Measurements from ENCODE around the gene HS1BP3.

HS1BP3 gene

DNA sequence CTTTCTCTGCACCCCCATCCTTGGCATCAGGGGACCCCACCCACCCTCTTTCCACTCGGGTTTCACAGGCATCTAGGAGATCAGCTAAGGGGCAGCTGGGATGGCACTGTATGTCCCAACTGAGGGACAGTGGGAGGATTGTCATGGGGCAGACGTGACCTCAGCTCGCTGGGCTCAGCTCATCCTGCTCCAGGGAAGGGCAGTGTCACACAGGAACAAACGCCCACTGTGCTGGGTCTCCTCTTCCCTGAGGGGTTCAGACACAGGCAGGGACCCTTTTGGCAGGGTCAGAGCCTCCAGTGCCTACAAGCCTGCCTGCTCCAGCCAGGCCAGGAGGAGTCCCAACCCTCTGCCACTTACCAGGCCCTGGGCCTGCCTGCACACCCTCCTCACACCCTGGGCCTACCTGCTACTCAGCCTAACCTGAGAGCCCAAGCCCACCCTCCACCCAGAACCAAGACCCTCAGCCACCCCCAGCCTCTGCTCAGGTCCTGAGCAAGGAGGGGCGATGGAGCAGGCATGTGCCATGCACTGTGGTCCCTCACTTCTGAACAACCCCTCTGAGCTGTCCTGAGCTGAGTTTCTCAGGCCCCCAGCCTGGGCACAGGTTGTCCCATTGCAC lies 68.2 kb downstream of the HS1BP3 start:
- DNase-seq, result no peak

DNA sequence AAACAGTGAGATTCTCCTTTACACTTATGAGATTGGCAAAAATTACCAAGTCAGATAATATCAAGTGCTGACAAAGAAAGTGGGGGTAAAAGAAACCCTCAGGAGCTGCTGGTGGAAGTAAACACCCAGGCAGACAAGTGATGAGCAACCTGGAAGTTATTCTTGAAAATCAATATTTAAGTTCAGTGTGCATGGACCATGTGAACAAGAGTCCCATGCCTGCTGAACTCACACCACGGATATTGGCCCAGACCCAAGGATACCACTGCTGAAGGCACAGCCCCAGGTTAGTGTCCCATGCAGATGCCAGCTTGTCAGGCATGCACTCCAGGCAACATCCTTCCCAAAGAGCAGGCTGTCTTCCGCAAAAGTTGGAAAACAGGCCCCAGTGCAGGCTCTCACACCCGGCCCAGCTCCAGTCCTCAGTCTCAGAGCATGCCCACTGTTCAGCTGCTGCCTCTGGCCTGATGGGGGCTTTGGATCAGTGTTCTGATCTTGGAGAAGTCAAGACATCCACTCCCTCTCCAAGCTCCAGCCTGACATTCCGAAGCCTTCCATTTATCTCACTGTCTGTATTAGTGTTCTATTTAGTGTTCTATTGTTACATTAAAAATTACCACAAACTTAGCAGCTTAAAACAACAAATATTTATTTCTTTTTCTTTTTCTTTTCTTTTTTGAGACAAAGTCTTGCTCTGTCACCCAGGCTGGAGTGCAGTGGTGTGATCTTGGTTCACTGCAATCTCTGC lies 70.0 kb downstream of the HS1BP3 start:
- DNase-seq, result no peak

DNA sequence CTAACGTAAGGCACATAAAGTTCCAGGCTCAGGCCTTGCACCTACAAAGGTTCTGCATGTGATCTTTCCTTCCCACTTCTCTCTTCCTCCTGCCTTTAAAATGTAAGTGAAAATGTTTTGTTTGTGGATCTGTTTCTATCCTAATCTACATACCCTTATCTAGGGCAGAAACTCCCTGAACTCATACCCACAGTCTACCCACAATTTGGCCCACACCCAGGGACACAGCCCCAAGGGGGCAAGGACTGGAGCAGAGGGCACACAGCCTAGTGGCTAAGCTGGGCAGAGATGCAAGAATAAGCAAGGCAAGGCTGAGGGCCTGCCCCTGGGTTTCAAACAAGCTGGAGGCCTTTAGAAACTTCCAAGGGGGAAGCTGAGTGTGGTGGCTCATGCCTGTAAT lies 71.0 kb downstream of the HS1BP3 start:
- DNase-seq, result no peak

DNA sequence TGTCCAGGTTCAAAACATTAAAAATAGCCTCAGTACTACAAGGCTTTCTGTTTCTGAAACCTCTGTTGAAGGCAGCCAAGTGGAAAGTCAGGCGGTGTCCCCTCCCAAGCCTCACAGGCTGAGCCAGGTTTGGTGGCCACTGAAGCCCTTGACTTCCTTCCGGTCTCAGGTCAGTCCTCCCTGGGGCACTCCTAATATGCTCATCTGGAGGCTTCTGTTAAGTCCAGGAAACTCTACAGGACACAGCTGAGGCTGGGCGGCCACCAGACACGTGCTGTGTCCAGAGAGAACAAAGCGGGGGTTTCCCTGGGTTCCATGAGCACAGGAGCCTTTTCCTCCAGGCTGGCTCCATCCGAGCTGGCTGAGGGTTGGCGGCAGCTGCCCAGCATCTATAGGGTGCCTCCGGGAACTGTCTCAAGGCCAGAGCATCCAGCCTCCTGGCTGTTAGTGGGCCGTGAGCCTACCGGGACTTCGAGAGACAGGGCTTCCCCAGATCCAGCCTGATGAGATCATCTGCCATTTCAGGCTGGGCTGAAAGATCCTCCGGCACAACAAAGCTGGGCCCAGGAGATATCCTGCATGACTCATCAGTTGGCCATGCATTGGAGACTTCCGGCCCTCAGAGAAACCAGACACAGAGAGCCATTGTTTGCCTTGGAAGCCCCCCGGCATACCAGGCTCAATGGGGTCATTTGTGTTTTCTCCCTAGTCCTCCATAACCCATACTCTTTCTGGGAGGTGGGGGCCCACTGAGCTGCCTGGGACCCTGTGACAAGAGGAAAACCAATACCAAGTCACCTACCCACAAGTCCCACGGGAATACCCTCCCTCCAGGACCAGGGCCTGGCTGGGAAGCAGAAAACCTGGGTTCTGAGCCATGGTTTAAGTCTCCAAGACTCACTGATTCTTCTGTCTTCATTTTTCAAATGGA lies 71.7 kb downstream of the HS1BP3 start:
- no peak for DNase-seq

DNA sequence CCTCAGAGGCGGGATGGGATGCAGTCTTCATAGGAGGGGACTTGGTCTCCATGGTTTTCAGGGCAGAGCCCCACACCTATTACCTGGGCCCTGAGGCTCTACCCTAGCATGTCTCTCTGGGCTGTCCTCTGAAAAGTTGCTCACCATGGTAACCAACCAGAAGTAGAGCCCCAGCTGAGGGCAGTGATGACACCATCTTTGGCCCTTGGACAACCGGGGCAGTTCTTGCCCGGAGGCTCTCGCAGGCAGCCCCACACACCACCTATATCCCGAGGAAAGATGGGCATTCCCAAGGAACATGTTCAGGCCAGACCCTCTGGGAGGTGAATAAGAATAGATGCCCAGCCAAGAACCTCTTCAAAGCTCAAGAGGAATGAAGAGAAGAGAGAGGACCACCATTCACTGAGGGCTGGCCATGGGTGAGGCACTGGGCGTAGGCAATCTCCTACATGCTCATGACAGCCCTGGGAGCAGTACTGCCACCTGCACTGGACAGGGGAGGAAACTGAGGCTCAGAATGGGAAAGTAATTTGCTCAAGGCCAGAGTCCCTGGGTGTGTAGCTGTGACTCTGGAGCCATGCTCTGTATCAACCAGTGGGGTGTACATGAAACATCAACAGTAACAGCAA lies 72.5 kb downstream of the HS1BP3 start:
- no peak for DNase-seq

DNA sequence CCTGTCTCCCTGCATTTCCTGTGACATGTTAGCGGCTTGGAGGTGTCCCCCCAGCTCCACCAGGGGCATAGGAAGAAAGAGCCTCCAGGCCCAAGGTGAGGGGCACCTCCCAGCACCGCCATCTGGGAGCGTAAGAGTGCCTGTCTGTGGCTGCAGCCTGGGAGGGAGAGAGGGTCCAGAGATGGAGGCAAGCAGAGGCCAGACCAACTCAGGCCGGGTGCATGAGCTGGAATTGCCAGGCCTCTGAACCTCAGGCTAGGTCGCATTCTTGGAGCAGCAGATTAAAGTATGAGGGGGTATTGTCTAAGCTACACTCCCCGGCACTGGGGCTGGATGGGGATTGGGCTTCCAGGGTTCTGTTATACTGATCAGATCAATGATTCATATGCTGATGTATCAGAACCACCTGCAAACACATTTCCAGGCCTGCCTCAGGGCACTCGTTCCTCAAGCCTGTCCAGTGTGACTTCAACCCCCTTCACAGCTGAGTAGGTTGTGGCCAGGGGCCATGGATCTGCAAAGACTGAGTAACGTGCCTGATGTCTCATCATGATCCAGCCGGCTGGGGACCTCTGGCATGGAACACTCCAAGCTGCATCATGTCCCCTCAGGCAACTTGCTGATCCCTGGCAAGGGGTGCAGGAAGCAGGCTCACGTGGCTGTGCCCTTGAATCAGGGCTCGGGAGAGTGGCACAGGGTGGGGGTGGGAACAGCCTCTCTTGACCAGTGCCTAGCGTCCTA lies 73.2 kb downstream of the HS1BP3 start:
- no peak for DNase-seq

DNA sequence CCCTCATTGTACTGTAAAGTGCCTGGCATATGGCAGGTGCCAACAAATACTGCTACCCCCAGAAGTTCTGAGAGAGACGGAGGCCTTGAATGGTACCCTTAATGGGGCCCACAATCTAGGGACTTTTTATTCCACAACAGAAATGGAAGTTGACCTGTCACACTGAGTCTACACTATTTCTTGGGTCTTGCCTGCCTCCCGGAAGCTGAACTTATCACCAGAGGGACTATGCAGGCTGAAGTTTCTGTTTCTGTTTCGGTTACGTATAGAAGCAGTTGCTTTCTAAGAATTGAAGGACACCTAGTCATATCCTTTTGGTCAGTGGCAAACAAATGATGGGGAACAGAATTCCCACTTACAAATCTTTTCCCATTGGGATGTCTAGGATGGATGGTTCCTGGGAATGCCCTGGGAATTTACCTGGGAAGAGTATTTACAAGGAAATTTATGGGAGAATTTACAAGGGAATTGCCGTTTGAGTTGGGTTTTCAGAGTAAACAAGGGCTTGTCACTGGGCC lies 74.2 kb downstream of the HS1BP3 start:
- DNase-seq, result no peak

DNA sequence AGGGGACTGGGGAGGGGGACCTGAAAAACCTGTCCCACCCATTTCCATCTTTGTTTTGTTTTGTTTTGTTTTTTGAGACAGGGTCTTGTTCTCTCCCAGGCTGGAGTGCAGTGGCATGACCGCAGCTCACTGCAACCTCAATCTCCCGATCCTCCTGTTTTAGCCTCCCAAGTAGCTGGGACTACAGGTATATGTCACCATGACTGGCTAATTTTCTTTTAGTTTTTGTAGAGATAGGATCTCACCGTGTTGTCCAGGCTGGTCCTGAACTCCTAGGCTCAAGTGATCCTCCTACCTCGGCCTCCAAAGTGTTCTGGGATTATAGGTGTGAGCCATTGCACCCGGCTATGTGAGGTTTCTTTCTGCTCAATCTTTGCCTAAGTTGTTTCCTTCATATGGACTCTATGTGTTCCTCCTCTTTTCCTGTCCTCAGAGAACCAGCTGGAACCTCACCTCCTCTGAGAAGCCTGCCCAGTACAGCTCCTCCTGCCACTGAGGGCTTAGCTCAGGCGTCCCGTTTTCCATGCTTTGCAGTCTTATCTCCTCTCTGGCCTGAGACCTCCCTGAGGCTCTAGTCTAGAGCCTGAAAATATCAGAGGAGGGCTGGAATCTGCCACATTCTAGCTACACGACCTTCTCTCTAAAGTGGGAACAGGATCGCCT lies 74.8 kb downstream of the HS1BP3 start:
- no peak for DNase-seq

DNA sequence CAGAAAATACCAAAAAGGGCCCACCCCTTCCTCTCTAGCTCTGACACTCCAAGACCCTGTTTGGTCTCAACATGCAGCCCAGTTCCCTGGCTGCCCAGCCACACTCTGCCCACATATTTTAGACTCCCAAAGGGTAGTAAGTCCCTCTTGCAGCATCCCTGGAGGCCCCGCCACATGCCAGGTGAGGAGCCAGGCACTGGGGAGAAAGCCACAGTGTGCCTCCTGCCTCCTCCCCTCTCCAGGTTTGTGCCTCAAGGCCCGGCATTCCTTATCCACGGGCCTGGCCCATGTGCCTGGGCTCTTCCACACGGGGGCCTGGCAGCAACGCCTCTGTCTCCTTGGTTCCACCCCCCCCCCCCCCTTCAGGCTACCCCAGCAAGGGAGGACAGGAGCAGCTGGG lies 75.5 kb downstream of the HS1BP3 start:
- DNase-seq, result no peak

DNA sequence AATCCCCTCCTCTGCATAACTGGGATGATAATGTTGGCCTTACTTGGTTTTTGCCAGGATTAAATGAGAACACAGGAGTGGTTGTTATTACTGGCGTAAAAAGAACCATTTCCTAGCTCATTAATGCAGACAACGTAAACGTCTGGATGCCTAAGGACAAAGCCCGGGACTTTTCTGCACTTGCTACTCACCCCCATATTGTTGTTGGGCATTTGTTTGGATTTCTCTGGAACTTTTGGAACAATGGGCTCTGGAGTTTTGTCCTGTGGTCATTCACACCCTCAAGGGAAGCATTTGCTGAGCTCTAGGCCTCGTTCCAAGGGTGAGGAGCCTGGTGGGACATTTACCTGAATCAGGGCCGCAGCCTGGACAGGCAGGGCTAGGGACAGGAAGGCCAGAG lies 76.0 kb downstream of the HS1BP3 start:
- DNase-seq, result no peak

DNA sequence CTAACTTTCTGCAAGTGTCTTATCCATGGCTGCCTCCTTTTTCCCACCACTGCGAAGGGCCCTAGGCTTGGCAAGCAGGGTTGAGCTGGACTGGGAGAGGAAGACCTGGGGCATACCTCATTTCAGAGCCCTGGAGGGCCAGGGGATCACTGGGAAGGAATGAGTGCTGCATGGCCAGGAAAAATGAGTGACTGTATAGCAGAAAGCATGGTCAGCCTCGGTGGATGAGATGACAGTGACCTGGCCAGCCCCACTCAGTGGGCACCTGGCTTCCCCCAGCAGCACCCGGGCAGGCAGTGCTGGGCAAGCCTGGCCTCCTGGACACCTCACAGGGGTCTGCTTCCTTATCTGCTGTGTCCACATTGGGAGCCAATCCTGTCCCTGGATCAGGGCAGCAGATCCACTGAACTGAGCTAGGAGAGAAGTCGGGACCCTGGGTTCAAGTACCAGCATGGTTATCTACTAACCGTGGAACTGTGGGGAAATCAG lies 76.4 kb downstream of the HS1BP3 start:
- DNase-seq, result no peak

DNA sequence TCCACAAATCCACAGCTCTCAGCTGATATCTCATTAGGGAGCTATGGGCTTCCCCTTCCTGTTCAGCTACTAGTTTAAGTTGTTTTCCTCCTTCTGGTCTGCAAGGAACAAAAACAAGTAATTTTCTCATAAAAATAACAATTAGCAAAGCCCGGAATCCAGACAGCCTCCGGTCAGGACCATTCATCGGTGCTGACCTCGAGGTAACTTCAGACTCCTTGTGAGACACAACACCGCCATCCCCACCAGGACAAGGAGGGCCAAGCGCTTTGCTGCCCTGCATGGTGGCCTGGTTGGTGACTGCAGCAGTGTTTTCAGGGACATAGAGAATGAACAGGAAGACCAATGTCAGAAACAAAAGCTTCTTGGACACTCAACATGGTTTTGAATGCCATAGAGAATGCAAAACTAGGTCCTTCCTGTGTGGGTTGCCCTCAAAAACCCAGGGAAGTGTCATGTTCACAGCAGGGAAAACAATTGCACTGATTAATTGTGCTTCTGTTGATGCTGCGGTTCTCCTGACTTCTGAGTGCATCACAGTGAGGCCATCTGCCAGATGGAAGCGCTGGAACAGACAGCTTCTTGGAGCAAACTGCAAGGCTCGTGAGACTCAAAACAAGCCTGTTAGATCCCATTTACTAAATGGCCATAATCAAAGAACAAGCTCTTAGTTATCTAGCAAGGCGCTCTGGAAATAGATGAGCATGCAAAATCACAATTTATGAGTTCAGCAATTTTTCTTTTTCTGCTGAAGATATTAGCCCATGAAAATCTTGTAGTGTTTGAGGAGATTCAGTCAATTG lies 77.1 kb downstream of the HS1BP3 start:
- no peak for DNase-seq

DNA sequence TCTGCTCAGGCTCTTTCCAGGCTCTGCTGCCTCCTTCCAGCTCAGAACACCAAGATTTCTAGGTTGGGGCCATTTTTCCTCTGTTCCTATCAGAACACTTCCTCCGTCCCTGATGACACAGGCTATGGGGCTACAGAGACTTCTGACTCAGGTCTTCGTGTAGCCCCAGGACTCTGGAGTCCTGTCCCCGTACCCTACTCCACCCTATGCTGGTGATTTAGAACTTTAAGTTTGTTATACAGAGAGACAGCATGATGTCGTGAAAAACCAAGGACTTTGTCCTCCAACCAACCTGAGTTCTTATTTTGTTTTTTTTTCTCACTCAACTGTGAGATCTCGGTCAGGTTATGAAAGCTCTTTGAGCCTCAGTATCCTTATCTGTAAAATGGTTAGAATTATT lies 78.7 kb downstream of the HS1BP3 start:
- DNase-seq, result no peak

DNA sequence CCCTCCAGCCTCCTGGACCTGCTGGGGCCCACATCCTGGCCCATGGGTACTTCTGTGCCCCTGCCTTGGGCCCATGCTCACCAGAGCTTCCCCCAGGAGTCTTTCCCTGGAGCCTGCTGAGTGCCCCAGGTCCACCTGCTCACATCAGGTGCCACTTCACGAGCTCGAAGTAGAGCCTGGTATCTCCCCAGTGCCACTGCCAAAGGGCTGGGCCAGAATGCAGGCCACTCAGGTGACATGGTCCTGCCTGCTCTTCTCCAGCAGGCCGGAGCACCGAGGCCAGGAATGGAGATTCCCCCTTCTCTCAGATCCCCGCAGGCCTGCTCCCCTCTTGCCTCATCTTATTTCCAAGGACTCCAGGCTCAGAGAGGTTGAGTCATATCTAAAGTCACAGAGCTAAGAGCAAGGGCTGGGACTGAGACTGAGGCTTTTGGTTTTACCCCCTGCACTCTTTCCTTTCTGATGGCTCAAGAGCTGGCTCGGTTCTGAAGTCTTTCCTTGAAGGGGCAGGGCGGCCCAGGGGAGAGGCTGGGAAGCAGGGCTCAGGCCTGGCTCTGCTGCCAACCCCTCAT lies 79.2 kb downstream of the HS1BP3 start:
- DNase-seq, result no peak

DNA sequence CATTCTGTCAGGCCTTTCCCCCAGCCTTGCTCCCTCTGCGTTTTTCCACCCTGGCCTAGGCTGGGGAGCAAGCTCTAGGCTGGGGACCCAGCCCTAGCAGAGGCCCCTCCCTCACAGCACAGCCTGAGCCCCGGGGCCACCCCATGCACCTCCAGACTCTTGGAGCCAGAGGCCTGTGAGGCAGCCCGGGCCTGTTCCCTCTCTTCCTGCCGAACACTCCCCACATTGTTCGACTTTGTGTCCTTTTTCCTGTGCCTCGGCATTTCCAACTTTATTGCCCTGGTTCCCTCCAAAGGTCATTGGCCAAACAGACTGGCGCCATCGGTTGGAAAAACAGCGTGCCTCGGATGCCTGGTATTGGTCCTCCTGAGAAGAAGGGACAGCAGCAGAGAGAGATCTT lies 79.7 kb downstream of the HS1BP3 start:
- no peak for DNase-seq

DNA sequence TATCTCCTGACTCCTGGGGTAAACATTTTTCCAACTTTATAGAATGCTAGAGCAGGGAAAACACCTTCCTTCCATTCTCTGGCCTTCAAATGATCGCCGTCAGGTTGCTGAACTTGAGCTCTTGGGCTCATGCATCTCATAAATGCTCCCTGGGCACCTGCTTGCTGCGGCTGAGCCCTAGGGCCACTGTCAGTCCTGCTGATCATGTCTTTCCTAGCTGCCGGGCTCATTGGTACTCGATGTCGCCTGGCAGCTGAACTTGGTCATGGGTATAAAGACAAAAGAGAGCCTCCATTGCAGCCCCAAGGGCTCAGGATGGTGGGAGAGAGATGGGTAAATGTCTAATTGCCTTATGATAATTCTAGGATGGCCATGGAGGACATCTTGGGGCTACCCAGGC lies 80.6 kb downstream of the HS1BP3 start:
- DNase-seq, result no peak

DNA sequence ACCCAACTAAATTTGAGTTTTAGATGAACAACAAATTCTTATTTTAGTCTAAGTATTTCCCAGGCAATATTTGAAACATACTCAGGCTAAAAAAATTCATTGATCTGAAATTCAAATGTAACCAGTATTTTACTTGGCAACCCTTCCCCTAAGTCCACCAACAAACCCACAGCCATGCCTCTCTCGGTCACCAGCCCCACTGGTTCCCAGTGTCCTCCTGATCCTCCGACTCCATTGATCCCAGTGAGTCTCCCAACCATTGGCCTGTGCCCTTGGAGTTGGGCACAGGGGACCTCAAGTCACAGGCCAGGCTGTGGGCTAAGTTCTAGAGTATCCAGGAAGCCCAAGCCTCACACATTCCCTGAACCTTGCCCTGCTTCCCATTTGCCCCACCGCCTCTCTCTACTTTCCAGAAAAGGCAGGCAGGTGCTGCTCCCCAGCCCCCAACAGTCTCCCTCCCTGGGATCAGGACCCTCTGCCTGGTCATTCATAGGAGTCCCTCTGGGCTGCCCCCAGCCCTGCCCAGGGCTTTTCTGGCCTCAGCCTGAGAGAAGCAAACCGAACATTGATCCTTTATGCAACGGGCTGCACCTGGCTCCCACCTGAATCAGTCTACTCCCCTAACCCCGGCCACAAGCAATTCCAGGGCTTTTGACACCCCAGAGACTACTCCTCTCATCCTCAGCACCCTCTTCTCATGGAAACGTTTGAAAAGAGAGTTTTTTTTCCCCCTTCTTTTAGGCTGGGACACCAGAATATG lies 81.3 kb downstream of the HS1BP3 start:
- no peak for DNase-seq

DNA sequence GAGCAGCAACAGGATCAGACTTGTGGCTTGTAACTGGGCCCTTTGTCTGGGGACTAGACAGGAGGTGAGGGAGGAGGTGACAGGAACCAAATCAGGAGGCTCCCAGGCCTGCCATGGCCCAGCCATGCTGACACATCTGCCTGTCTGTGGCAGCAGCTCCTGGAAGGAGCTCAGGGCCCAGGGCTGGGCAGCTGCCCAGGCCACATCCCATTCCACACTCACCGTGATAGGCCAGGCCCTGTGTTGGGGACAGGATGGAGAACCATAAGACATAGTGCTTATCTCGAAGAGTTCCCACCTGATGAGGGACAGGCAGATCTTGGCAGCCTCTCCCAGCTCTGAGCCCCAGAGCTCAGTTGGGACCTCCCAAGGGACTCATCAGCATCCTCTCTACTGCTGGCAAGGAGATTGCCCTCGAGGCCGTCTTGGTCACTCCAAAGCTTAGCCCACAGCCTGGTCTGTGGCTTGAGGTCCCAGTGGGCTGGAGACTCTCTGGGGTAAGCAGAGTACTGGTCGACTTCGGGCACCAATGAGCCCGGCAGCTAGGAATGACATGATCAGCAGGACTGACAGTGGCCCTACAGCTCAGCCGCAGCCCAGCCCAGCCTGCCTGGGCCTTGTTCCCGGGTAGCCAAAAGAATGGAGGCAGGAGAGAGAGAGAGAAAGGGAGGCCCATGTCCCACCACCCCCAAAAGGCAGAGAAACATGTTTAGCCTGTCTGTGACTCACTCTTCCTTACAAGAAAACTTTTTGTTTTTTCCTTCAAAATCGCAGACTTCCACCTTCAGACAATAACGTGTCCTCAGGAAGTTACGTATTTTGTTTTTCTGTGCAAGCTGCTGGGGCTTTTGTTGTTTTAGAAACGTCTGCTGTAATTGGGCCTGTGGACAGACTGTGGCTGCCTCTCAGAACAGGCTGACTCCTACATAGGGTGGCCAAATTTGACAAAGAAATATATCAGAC lies 82.1 kb downstream of the HS1BP3 start:
- DNase-seq, result no peak

DNA sequence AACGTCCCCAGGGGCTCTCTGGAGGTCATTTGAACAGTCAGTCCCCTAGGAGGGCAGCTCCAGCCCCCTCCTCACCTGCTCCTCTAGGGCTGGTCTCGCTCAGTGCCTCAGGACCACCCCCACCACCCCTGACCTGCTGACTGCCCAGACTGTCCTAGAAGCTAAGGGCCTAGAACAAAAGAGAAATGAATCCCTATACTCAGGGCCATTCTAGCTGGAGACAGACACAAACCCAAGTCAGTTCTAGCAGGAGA lies 83.0 kb downstream of the HS1BP3 start:
- DNase-seq, result no peak
